K562 (cell line): ENCODE measurements around the gene CNTF. TPM values are rescaled to one million over a fixed set of nuclear protein-coding genes. Genes with fewer than 3 reads are reported as not detected.

Experiments
- ATAC-seq: fragments of 200-7000 bp; cut with Tn5 transposase; 3 replicates; pipeline ENCODE4 v1.9.1; 2020; ENCODE audit warnings: moderate library complexity
- BruUV-seq: library from RNA; stranded (reverse); fragments of 400-500 nt; replicated peaks from 2 replicates; lab custom pipeline; 2021; lab: Mats Ljungman, UMichigan
- CTCF ChIA-PET: fragments of 300-600 bp; formaldehyde crosslinking; extraction: SDS; loops from one replicate; lab custom pipeline; 2021; ENCODE audit warnings: low intra/inter-chr PET ratio; lab: Yijun Ruan, JAX
- POLR2A ChIA-PET: fragments of 300-600, 350-650 bp; sonication (Branson Sonifier 250); formaldehyde crosslinking; extraction: SDS; loops from one replicate; lab custom pipeline; 2021; ENCODE audit warnings: antibody characterized with exemption, inconsistent platforms; lab: Yijun Ruan, JAX
- DNase-seq, 4 experiments: peaks; one replicate each; pipeline versions ENCODE4 v3.0.0 to v3.0.0-alpha.2; 2011 to 2018; ENCODE audit warnings: low spot score in 3 of 4, mixed read lengths in 3 of 4; ENCODE audit errors: extremely low read depth in 1 of 4
- FAIRE-seq: peaks from 2 replicates; lab custom pipeline; 2011; peaks lifted over from hg19 to GRCh38; lab: Jason Lieb, UNC
- H2AFZ ChIP-seq: 2 replicates; pipeline ENCODE4 v1.6.0; 2011; ENCODE audit warnings: low read depth, low read length, control low read depth, inconsistent platforms
- H3K27ac ChIP-seq: fragments of 200-600 bp; 3 replicates; pipeline ENCODE4 v1.8.0; 2011; ENCODE audit warnings: low read depth, mild to moderate bottlenecking, control low read depth, inconsistent platforms, low read length, moderate library complexity, mixed read lengths; ENCODE audit errors: extremely low read depth
- H3K27me3 ChIP-seq, 2 experiments: fragments of 300-600 bp in 1 of 2; 2 replicates in 1 of 2; 3 replicates in 1 of 2; pipeline versions ENCODE4 v1.6.0 to v1.8.0; 2011; ENCODE audit warnings: inconsistent platforms in 2 of 2, low read length in 2 of 2, mild to moderate bottlenecking in 1 of 2, mixed read lengths in 1 of 2, moderate library complexity in 1 of 2; ENCODE audit not compliant: control insufficient read depth in 2 of 2, insufficient read depth in 2 of 2
- H3K36me3 ChIP-seq: fragments of 300-600 bp; 3 replicates; pipeline ENCODE4 v1.8.0; 2011; ENCODE audit warnings: mild to moderate bottlenecking, low read length, inconsistent platforms; ENCODE audit not compliant: control insufficient read depth, insufficient read depth
- H3K4me1 ChIP-seq, 2 experiments: fragments of 200-600 bp in 1 of 2; replicated peaks in 1 of 2; 2 replicates in 1 of 2; 3 replicates in 1 of 2; pipeline versions ENCODE4 v1.5.1 to v1.8.0; 2011; ENCODE audit warnings: inconsistent platforms in 2 of 2, low read length in 2 of 2, mild to moderate bottlenecking in 1 of 2, mixed read lengths in 1 of 2, moderate library complexity in 1 of 2; ENCODE audit not compliant: control insufficient read depth in 2 of 2, insufficient read depth in 2 of 2
- H3K4me2 ChIP-seq: 2 replicates; pipeline ENCODE4 v1.6.1; 2011; ENCODE audit warnings: low read length, control low read depth, inconsistent platforms, mixed read lengths; ENCODE audit not compliant: insufficient read depth
- H3K4me3 ChIP-seq: fragments of 200-600 bp; sonication (generic), shearing (Covaris generic); 2 replicates; pipeline ENCODE4 v1.5.1; 2016; ENCODE audit warnings: control low read depth, inconsistent platforms
- H3K79me2 ChIP-seq: fragments of 200-600 bp; 3 replicates; pipeline ENCODE4 v1.8.0; 2011; ENCODE audit warnings: low read length, inconsistent platforms; ENCODE audit not compliant: control insufficient read depth, insufficient read depth
- H3K9ac ChIP-seq, 2 experiments: 2 replicates each; pipeline versions ENCODE4 v1.6.0 to v1.6.1; 2011; ENCODE audit warnings: low read depth in 2 of 2, low read length in 2 of 2, control low read depth in 1 of 2, inconsistent platforms in 1 of 2, mild to moderate bottlenecking in 1 of 2, mixed read lengths in 1 of 2; ENCODE audit not compliant: insufficient read depth in 1 of 2
- H3K9me1 ChIP-seq: one replicate; pipeline ENCODE4 v1.6.0; 2011; ENCODE audit warnings: inconsistent platforms, mild to moderate bottlenecking, low read length, moderate library complexity; ENCODE audit not compliant: control insufficient read depth, insufficient read depth
- H3K9me3 ChIP-seq: replicated peaks from 2 replicates; pipeline ENCODE4 v1.5.1; 2011; ENCODE audit warnings: low read depth, low read length, inconsistent platforms; ENCODE audit not compliant: control insufficient read depth, insufficient read depth
- H4K20me1 ChIP-seq: replicated peaks from 2 replicates; pipeline ENCODE4 v1.6.1; 2011; ENCODE audit warnings: low read length, inconsistent platforms, mixed read lengths; ENCODE audit not compliant: control insufficient read depth, insufficient read depth
- CBFA2T3 ChIP-seq: fragments of 450-650 bp; IDR thresholded peaks from 2 replicates; pipeline ENCODE4 v1.6.1; 2017
- GABPA ChIP-seq: fragments of 200-800 bp; sonication (Bioruptor generic); conservative IDR thresholded peaks from 2 replicates; pipeline ENCODE4 v1.6.1; 2016; ENCODE audit warnings: low read depth, missing genetic modification characterization, missing compliant biosample characterization
- GTF2E2 ChIP-seq: fragments of 200-800 bp; sonication (Bioruptor generic); IDR thresholded peaks from 2 replicates; pipeline ENCODE4 v1.6.1; 2016; ENCODE audit warnings: missing genetic modification characterization, missing compliant biosample characterization
- RFX5 ChIP-seq: IDR thresholded peaks from 2 replicates; pipeline ENCODE4 v1.6.1; 2011; ENCODE audit warnings: low read depth, mild to moderate bottlenecking, improper control_type of control experiment, low read length
- SIRT6 ChIP-seq: IDR thresholded peaks from one replicate; pipeline ENCODE4 v1.6.1; 2012; ENCODE audit warnings: low read depth, mild to moderate bottlenecking, control low read depth, inconsistent platforms, low read length, moderate library complexity
- SRF ChIP-seq, 2 experiments: fragments of 250-450, 450-650 bp in 1 of 2; sonication (Bioruptor Pico) in 1 of 2; sonication (generic) in 1 of 2; formaldehyde crosslinking; IDR thresholded peaks; 2 replicates each; pipeline versions ENCODE4 v1.5.0 to v1.5.1; 2020 to 2022; ENCODE audit warnings: mild to moderate bottlenecking in 1 of 2, missing genetic modification reagents in 1 of 2
- ZC3H4 ChIP-seq: sonication (generic); formaldehyde crosslinking; IDR thresholded peaks from 2 replicates; pipeline ENCODE4 v1.9.0; 2021; ENCODE audit warnings: missing genetic modification reagents, borderline replicate concordance
- ZNF717 ChIP-seq: fragments of 250-450 bp; sonication (Bioruptor Pico); IDR thresholded peaks from 2 replicates; pipeline ENCODE4 v1.5.0; 2021
- WGBS: fragments of 100-300 bp; shearing (Covaris generic); methylation state at CpG from one replicate; pipeline ENCODE4 v1.1.6; 2016; ENCODE audit warnings: low coverage, mixed read lengths; ENCODE audit not compliant: insufficient coverage; ENCODE audit errors: missing lambda C conversion rate; 5-methylcytosine and 5-hydroxymethylcytosine counted together
- in situ Hi-C: fragments of 300-500 bp; cut with MboI; formaldehyde crosslinking; loops from 4 replicates; pipeline ENCODE4 v1.15.0; 2018; ENCODE audit warnings: inconsistent platforms, mixed read lengths
- intact Hi-C: fragments of 100-400 bp; cut with micrococcal nuclease; formaldehyde crosslinking; loops from 2 replicates; pipeline ENCODE4 v1.14.2; 2022
- polyA plus RNA-seq, 8 experiments: library from polyadenylated mRNA; depleted of rRNA in 4 of 8; stranded (reverse) in 5 of 8; unstranded in 3 of 8; fragments of >200 nt; fragmentation: Nextera tagmentation in 2 of 8; fragmentation: Illumina TruSeq in 1 of 8; extraction: Ambion mirVana in 2 of 8; extraction: Trizol in 1 of 8; gene quantifications; 2 replicates each; pipeline versions ENCODE4 v1.2.1 to v1.2.3, GENCODE V29; 2011 to 2014; ENCODE audit warnings: inconsistent platforms in 1 of 8, missing spikeins in 1 of 8
- total RNA-seq, 7 experiments: library from RNA; depleted of rRNA in 6 of 7; stranded (reverse); fragments of >200 nt in 6 of 7; fragmentation: Illumina TruSeq in 2 of 7; extraction: Trizol in 2 of 7; gene quantifications; 2 replicates each; pipeline versions ENCODE4 v1.2.1 to v1.2.3, GENCODE V29; 2011 to 2021; ENCODE audit warnings: low replicate concordance in 1 of 7
- TF ChIP-seq, protein P1 (sequence below): sonication (generic); formaldehyde crosslinking; IDR thresholded peaks from 2 replicates; pipeline ENCODE4 v1.8.0; 2023; ENCODE audit warnings: missing genetic modification reagents, mild to moderate bottlenecking, borderline replicate concordance
- TF ChIP-seq, protein P2 (sequence below), 2 experiments: fragments of 450-650 bp in 1 of 2; IDR thresholded peaks; 2 replicates each; pipeline ENCODE4 v1.6.1; 2011 to 2017; ENCODE audit warnings: low read depth in 2 of 2, antibody characterized with exemption in 1 of 2, borderline replicate concordance in 1 of 2, low read length in 1 of 2, mild to moderate bottlenecking in 1 of 2, mixed read lengths in 1 of 2; ENCODE audit not compliant: control insufficient read depth in 1 of 2

CNTF gene
- total and polyA plus RNA-seq, 9 of the 15 experiments (the other 6 are each of a cell fraction or from before 2014, with no cell fraction given): 0.17 to 5.0 (median 2.3) TPM

DNA sequence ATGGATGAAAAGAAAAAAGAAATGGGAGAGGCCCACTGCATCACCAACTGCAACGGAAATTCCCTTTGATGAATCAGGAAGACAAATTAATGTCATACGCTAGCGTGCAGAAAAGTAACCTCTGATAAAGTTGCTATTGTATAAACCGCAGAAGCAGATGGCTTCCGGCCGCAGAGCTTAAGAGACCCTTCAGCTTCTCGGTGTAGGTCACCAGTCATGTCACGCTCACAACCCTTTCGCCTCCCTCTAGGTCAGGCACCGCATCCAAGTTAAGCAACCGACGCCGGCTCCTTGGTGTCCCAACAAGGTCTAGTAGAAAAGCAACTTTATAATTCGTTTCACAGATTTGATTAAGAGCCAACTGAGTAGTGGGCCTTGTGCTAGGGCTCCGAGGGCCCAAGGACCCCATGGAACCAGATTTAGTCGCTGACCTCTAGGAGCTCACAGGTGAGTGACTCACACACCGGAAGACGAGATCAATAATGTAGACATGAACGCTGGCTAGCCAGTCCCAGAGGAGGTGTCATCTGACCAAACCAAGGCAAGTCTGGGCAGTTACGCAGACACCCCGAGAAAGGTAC lies 44.8 kb upstream of the CNTF start:
- DNase-seq (peak in 2 of 4 experiments; percentile 69 to 71), FAIRE-seq (peak; percentile 32), ATAC-seq (peak; percentile 42)
- Histone ChIP-seq H3K27ac (peak overlapping the region; percentile 99), H3K79me2 (peaks cover 60% of the 10 kb centered on the region), H3K4me3 (peak overlapping the region; percentile 63), H3K27me3 (no peaks in the 10 kb centered on the region), H3K4me2 (peak overlapping the region; percentile 87), H3K9me1 (no peaks in the 10 kb centered on the region), H2AFZ (peak overlapping the region; percentile 90), H3K4me1 (peaks cover 12 to 22% of the 10 kb centered on the region in 2 experiments), H3K9me3 (no peaks in the 10 kb centered on the region), H3K9ac (peak overlapping the region; percentile 93 to 99), H4K20me1 (peaks cover 5% of the 10 kb centered on the region; the same call in 1 of the 2 replicates), H3K36me3 (peaks cover 15% of the 10 kb centered on the region; the same call in 2 of the 3 replicates)
- POLR2A ChIA-PET: interaction anchor here (0.6 to 1.7 kb wide), 7 partner anchors 10 to 581 kb away, joined by 3 to 6 read pairs (median 4); no protein-coding TSS in a partner anchor
- WGBS: 1% methylated on average over 21 of the region's 21 CpGs
- in situ Hi-C loops: no loop called here
- BruUV-seq: TSS peak; percentile 77
- intact Hi-C loops: loop anchor here (1.0 to 10.0 kb wide), 7 partner anchors 53 to 910 kb away; partner anchors contain the start of gene FAM111A
- CTCF ChIA-PET: interaction anchor here (0.8 to 3.0 kb wide), 5 partner anchors 38 to 558 kb away, joined by 3 to 15 read pairs (median 5); no protein-coding TSS in a partner anchor
- TF ChIP-seq, protein P1, sequence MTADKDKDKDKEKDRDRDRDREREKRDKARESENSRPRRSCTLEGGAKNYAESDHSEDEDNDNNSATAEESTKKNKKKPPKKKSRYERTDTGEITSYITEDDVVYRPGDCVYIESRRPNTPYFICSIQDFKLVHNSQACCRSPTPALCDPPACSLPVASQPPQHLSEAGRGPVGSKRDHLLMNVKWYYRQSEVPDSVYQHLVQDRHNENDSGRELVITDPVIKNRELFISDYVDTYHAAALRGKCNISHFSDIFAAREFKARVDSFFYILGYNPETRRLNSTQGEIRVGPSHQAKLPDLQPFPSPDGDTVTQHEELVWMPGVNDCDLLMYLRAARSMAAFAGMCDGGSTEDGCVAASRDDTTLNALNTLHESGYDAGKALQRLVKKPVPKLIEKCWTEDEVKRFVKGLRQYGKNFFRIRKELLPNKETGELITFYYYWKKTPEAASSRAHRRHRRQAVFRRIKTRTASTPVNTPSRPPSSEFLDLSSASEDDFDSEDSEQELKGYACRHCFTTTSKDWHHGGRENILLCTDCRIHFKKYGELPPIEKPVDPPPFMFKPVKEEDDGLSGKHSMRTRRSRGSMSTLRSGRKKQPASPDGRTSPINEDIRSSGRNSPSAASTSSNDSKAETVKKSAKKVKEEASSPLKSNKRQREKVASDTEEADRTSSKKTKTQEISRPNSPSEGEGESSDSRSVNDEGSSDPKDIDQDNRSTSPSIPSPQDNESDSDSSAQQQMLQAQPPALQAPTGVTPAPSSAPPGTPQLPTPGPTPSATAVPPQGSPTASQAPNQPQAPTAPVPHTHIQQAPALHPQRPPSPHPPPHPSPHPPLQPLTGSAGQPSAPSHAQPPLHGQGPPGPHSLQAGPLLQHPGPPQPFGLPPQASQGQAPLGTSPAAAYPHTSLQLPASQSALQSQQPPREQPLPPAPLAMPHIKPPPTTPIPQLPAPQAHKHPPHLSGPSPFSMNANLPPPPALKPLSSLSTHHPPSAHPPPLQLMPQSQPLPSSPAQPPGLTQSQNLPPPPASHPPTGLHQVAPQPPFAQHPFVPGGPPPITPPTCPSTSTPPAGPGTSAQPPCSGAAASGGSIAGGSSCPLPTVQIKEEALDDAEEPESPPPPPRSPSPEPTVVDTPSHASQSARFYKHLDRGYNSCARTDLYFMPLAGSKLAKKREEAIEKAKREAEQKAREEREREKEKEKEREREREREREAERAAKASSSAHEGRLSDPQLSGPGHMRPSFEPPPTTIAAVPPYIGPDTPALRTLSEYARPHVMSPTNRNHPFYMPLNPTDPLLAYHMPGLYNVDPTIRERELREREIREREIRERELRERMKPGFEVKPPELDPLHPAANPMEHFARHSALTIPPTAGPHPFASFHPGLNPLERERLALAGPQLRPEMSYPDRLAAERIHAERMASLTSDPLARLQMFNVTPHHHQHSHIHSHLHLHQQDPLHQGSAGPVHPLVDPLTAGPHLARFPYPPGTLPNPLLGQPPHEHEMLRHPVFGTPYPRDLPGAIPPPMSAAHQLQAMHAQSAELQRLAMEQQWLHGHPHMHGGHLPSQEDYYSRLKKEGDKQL (CRISPR knock-in tag): no peak
- 0 out of 2 replicates have a peak, but pooled peaks have one; percentile 33 for TF ChIP-seq CBFA2T3
- peak; percentile 90; the same call in 1 of the 2 replicates for TF ChIP-seq GTF2E2 (tag)
- TF ChIP-seq ZNF717 (CRISPR knock-in tag): no peak
- no peak for TF ChIP-seq ZC3H4 (CRISPR knock-in tag)
- TF ChIP-seq, protein P2, sequence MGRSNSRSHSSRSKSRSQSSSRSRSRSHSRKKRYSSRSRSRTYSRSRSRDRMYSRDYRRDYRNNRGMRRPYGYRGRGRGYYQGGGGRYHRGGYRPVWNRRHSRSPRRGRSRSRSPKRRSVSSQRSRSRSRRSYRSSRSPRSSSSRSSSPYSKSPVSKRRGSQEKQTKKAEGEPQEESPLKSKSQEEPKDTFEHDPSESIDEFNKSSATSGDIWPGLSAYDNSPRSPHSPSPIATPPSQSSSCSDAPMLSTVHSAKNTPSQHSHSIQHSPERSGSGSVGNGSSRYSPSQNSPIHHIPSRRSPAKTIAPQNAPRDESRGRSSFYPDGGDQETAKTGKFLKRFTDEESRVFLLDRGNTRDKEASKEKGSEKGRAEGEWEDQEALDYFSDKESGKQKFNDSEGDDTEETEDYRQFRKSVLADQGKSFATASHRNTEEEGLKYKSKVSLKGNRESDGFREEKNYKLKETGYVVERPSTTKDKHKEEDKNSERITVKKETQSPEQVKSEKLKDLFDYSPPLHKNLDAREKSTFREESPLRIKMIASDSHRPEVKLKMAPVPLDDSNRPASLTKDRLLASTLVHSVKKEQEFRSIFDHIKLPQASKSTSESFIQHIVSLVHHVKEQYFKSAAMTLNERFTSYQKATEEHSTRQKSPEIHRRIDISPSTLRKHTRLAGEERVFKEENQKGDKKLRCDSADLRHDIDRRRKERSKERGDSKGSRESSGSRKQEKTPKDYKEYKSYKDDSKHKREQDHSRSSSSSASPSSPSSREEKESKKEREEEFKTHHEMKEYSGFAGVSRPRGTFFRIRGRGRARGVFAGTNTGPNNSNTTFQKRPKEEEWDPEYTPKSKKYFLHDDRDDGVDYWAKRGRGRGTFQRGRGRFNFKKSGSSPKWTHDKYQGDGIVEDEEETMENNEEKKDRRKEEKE (IDR thresholded peaks at IDR 0.05; ENCODE audit: borderline replicate concordance in 1 of 2, control insufficient read depth in 1 of 2, low read depth in 2 of 2, low read length in 1 of 2): no peak
- TF ChIP-seq SIRT6: no peak
- no peak for TF ChIP-seq SRF (CRISPR knock-in tag; IDR thresholded peaks at IDR 0.05)
- TF ChIP-seq RFX5: no peak
- no peak for TF ChIP-seq GABPA
